Fibroblast of gingiva (primary cell): ENCODE measurements around the gene SETD2.
"Not testable (repeated sequence)": the region's sequence is repeated elsewhere in the genome, so short reads cannot be mapped to it uniquely, and the experiment has no call there.

Source experiments
- DNase-seq: peaks from one replicate; pipeline ENCODE4 v3.0.0-alpha.2; 2011; ENCODE audit warnings: low read depth

Gene SETD2

DNA sequence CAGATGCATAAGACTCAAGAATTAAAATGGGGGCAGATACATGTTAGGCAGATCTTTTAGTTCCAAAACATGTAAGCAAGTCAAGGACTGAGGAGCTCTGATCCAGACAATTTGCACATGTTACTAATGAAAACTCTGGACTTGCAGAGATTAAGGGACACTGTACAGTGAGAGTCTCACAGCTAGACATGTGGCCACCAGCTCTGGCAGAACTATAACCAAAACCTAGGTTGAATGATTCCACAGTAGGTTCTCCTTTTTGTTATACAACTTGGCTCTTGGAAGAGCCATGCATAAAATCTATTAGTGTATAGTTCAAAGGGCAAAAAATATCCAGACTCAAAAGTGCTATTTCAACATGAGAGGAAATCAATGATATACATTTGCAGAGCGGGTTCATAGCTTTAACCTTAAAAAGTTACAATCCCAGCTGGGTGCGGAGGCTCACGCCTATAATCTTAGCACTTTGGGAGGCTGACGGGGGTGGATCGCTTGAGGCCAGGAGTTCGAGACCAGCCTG, 61.8 kb downstream of the SETD2 start:
- DNase-seq, result no peak

- no peak for DNase-seq
Observed at GRCh38 chr3:47098910-47099309, 65.0 kb downstream of the SETD2 start.

DNA sequence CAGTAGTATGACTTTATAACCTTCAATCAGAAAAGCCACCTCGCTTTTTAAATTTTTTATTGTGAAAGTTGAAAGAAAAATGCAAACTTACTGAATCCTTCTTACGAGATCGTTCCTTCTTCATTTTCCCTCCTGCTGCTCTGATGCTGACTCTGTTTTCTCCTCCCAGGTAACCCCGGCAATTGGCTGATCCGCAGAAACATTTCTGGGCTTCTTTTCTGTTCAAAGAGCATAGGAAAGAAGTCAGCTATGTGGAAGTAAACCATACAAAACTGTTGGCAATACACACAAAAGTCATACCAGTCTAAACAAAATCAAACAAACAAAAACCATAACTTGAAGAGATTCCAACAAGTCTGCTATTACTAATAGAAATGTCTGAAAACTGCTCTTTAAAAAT, 66.0 kb downstream of the SETD2 start:
- peak; percentile 32 for DNase-seq

- DNase-seq, result peak; percentile 21
Observed at GRCh38 chr3:47096959-47097358, 67.0 kb downstream of the SETD2 start.

- DNase-seq, result no peak
Observed at GRCh38 chr3:47092090-47092489, 71.8 kb downstream of the SETD2 start.

GRCh38 chr3:47089630-47090029, 74.3 kb downstream of the SETD2 start:
- DNase-seq, result no peak

- no peak for DNase-seq
Observed at GRCh38 chr3:47086071-47086470, 77.8 kb downstream of the SETD2 start.

DNA sequence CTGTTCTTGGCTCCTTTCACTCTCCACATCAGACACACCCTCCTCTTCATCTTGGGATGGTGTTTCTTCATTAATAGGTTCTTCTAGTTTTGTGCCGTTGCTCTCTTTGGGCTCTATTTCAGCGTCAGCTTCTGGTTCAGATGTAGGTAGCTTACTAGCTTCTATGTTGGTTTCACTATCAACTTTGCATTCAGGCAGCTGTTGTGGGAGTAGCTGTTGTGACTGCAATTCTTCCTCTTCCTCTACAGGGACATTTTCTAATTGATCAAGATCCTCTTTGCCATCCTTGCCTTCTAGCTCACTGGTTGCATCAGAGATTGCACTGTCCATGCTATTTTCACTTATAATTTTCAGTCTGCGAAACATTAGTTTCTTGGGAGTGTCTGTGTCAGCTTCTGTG, 80.1 kb downstream of the SETD2 start:
- DNase-seq, result no peak

- peak; percentile 59 for DNase-seq
Observed at GRCh38 chr3:47082519-47082918, 81.4 kb downstream of the SETD2 start.

DNA sequence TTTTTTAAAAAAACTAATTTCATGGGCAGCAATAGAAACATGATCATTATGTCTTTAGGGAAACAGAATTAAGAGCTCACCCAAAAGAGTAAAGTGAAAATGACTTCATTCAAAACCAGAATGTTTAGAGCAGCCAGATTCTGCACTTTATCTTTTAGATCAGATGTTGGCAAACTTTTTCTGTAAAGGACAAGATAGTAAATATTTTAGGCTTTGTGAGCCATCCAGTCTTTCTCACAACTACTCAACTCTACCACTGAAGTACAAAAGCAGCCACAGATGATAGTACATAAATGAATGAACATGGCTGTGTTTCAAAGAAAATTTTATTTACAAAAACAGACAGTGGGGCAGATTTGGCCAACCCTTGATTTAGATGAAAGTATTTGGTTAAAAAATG, 84.5 kb downstream of the SETD2 start:
- no peak for DNase-seq

DNA sequence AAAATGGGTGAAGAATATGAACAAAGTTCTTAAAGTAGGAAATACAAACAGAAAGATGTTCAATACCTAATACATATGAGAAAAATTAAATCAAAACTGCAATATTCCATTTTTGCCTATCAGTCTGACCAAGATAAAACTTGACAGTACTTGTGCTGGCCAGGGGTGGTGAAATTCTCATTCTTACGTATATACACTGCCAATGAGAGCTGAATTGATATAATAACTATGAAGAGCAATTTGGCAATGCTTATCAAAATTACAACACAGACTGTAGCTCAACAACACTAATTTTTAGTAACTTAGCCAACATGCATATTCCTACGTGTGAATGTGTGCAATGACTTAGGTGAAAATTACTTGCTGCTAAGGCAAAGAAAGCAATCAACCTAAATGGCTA, 90.2 kb downstream of the SETD2 start:
- no peak for DNase-seq

DNA sequence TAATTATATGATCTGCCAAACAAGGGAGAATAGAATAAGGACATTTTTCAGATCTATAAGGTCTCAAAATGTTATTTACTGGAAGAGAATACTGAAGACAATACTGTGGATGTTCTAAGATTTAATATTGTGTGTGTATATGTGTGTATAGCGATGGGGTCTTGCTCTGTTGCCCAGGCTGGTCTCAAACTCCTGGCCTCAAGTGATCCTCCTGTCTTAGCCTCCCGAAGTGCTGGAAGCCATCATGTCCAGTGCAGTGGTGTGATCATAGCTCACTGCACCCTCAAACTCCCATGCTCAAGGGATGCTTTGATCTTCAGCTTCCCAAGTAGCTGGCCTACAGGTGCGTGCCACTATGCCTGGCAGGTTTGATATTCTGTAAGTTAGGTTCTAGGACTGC, 93.1 kb downstream of the SETD2 start:
- no peak for DNase-seq

- DNase-seq, result not testable (repeated sequence)
Observed at GRCh38 chr3:47066259-47066658, 97.7 kb downstream of the SETD2 start.

DNA sequence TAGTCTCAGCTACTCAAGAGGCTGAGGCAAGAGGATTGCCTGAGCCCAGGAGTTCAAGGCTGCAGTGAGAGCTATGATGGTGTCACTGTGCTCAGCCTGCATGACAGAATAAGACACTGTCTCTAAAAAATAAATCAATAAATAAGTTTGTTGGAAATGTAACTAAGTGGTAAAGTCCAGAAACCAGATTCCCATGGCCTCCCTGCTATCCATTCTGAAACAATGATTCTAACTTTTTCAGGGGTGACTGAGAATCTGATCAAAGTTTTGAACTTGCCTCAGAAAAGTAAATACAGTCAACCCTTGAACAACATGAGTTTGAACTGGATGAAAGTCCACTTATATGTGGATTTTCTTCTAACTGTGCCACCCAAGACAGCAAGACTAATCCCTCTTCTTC, 98.2 kb downstream of the SETD2 start:
- no peak for DNase-seq

DNA sequence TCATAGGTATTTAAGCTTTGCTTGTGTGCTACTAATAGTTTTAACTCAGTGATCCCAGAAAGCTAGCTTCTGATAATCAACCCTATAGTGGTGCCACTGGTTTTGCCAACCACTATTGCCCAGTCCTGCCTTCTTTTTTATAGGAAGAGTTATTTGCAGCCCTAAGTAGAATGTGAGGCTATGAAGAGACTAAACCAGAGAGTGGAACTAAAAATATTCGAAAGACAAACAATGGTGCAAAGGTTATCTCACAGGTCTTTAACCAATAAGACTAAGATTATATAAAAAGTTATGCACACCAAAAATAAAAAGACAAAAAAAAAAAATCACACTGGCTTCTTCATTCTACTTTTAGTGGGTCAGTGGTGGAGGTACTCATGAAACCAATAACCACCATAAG, 98.9 kb downstream of the SETD2 start:
- DNase-seq, result no peak

- no peak for DNase-seq
Observed at GRCh38 chr3:47057212-47057671, 106.7 kb downstream of the SETD2 start.

DNA sequence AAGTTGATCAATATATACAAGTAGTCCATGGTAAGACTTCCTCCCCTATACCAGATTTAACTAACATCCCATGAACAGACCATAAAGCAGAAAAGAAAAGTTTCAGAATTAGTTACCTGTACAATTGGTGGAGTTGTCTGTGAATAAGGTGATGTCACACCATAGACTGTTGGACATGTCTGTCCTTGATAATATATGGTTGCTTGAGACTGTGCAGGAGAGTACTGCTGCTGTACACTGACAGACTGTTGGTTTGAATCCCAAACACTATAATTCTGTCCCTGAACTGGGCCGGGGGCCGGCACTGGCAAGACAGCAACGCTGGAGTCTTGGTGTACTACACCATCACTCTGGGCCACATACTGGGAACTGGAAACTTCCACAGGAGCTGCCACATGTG, 107.2 kb downstream of the SETD2 start:
- no peak for DNase-seq

DNA sequence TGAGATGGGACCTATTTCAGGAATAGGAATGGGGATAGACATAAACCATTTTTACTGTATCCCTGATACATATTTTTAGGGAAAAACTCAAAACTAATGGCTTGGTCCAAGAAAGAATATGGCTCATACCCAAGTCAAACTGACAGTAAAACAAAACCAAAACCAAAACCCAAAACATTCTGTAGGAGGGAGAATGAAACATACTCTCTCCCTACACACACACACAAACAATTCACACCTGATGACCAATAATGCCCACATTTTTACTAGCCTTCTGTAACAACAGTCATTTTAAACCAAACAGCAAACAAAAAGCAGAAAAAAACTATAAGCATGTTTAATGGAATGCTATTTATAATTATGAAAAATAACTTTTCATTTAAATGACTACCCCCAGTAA, 109.5 kb downstream of the SETD2 start:
- no peak for DNase-seq

- DNase-seq, result no peak
Observed at GRCh38 chr3:47047673-47048072, 116.2 kb downstream of the SETD2 start.

DNA sequence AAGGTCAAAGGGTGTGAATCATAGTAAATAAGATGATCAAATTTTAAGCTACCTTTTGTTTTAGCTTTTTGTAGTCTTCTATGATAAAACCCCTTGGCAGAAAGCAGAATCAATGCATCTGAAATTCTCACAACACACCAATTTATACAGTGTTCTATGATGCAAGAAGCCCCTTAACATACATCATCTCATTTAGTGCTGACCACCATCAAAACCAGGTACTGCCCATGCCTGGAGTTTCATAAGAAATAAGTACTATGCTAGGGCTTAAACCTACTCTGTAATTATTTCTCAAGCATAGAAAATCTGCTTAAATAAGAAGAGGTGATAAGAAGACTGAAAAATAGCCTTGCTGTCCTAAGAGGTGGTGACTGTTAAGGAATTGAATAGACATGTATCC, 116.8 kb downstream of the SETD2 start:
- DNase-seq, result no peak

GRCh38 chr3:47042231-47042791, 121.6 kb downstream of the SETD2 start:
- DNase-seq, result no peak

DNA sequence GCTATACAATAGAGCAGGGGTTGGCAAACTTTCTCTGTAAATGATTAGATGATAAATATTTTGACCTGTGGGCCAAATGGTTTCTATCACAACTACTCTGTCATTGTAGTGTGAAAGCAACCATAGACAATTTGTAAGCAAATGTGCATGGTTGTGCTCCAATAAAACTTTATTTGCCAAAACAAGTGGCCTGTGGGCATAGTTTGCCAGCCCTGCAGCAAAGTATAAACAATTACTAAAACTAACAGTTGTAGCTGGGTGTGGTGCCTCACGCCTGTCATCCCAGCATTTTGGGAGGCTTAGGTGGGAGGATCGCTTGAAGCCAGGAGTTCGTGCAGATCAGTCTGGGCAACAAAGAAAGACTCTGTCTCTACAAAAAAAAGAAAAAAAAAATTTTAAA, 122.8 kb downstream of the SETD2 start:
- DNase-seq, result no peak

DNA sequence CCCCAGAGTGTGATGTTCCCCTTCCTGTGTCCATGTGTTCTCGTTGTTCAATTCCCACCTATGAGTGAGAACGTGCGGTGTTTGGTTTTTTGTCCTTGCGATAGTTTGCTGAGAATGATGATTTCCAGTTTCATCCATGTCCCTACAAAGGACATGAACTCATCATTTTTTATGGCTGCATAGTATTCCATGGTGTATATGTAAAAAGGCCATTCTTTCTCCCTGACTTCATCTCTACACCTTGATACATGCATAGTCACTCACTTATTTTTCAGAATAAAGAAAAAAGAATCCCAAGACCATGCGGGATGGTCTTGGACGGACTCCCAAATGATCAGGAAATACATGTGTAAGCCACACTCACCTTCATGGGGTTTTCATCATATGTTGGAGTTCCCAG, 126.6 kb downstream of the SETD2 start:
- not testable (repeated sequence) for DNase-seq

GRCh38 chr3:47036145-47036544, 127.8 kb downstream of the SETD2 start:
- no peak for DNase-seq

- DNase-seq, result peak; percentile 57
Observed at GRCh38 chr3:47035645-47036044, 128.3 kb downstream of the SETD2 start.
